Measurements from ENCODE around the gene DNAJB9. TPM values are rescaled to one million over a fixed set of nuclear protein-coding genes. Genes with fewer than 3 reads are reported as not detected.
A peak's percentile ranks its signal among the peaks of the same experiment; 100 is the strongest.

DNAJB9 gene
- total and polyA plus RNA-seq, 10 of the 15 experiments (the other 5 are each of a cell fraction or from before 2014, with no cell fraction given), result 4.5 to 20.9 (median 8.8) TPM

DNA sequence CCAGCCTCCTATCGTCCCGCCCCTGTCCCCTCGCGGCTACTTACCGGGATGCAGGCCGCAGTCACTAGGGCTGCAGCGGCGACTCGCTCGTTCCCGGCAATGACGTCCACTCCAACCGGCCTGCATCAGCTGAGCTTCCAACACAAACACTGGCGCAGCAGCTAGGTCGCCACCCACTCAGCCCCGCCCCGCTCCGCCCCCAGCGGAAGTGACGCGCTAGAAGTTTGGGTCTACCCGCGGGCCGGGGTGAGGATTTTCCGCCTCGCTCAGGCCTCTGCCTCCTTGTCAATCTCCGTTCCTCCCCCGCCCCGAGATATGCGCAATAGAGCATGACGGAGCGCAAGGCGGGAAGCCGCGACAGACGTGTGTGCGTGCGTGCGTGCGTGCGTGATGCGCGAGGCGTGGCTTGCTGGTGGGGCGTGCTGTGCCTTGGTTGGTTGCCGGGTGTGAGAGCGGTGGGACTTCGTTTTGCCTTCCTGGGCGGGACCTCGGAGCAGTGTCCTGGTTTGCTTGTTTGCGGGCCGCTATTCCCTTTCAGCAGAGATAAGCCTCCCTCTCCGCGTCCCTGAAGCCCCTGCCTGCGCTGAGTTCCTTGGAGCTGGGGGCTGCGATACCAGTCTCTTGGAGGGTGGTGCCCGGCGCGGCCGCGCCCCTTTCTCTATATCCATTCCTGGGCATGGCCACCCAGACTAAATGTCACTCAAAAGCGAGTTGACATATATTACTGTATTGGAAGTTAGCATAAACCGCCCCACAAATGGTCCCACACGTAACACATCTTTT, 43.5 kb upstream of the DNAJB9 start, which contains the start of gene PNPLA8 (continued):
- TF ChIP-seq, protein P1, sequence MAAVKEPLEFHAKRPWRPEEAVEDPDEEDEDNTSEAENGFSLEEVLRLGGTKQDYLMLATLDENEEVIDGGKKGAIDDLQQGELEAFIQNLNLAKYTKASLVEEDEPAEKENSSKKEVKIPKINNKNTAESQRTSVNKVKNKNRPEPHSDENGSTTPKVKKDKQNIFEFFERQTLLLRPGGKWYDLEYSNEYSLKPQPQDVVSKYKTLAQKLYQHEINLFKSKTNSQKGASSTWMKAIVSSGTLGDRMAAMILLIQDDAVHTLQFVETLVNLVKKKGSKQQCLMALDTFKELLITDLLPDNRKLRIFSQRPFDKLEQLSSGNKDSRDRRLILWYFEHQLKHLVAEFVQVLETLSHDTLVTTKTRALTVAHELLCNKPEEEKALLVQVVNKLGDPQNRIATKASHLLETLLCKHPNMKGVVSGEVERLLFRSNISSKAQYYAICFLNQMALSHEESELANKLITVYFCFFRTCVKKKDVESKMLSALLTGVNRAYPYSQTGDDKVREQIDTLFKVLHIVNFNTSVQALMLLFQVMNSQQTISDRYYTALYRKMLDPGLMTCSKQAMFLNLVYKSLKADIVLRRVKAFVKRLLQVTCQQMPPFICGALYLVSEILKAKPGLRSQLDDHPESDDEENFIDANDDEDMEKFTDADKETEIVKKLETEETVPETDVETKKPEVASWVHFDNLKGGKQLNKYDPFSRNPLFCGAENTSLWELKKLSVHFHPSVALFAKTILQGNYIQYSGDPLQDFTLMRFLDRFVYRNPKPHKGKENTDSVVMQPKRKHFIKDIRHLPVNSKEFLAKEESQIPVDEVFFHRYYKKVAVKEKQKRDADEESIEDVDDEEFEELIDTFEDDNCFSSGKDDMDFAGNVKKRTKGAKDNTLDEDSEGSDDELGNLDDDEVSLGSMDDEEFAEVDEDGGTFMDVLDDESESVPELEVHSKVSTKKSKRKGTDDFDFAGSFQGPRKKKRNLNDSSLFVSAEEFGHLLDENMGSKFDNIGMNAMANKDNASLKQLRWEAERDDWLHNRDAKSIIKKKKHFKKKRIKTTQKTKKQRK (IDR thresholded peaks at IDR 0.05; ENCODE audit: low read depth, low read length), result no peak
- TF ChIP-seq, protein P2, sequence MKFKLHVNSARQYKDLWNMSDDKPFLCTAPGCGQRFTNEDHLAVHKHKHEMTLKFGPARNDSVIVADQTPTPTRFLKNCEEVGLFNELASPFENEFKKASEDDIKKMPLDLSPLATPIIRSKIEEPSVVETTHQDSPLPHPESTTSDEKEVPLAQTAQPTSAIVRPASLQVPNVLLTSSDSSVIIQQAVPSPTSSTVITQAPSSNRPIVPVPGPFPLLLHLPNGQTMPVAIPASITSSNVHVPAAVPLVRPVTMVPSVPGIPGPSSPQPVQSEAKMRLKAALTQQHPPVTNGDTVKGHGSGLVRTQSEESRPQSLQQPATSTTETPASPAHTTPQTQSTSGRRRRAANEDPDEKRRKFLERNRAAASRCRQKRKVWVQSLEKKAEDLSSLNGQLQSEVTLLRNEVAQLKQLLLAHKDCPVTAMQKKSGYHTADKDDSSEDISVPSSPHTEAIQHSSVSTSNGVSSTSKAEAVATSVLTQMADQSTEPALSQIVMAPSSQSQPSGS (IDR thresholded peaks at IDR 0.05; ENCODE audit: low read length), result no peak
- TF ChIP-seq TAF1 (IDR thresholded peaks at IDR 0.05; ENCODE audit: borderline replicate concordance, low read depth, low read length) (peak; percentile 31; the same call in 1 of the 2 replicates), YY1 (IDR thresholded peaks at IDR 0.05; ENCODE audit: low read depth, low read length) (peak; percentile 57), MTA3 (IDR thresholded peaks at IDR 0.05; ENCODE audit: borderline replicate concordance, low read length) (no peak), TCF3 (IDR thresholded peaks at IDR 0.05; ENCODE audit: borderline replicate concordance, insufficient read depth, low read depth, low read length) (no peak), STAT3 (IDR thresholded peaks at IDR 0.05; ENCODE audit: low read depth, low read length) (no peak), SIX5 (IDR thresholded peaks at IDR 0.05; ENCODE audit: low read depth, low read length, severe bottlenecking) (no peak), ZNF622 (IDR thresholded peaks at IDR 0.05) (no peak), JUND (IDR thresholded peaks at IDR 0.05; ENCODE audit: low read depth, low read length) (no peak), SUPT20H (IDR thresholded peaks at IDR 0.05; ENCODE audit: borderline replicate concordance, control insufficient read depth, low read depth, low read length) (no peak), CBFB (IDR thresholded peaks at IDR 0.05; ENCODE audit: low read depth) (no peak), RB1 (IDR thresholded peaks at IDR 0.05; ENCODE audit: borderline replicate concordance) (peak; percentile 98), SP1 (IDR thresholded peaks at IDR 0.05; ENCODE audit: low read depth, low read length) (peak; percentile 84), JUNB (IDR thresholded peaks at IDR 0.05) (no peak), POLR2AphosphoS5 (IDR thresholded peaks at IDR 0.05; ENCODE audit: low read length) (peak; percentile 86), SMAD5 (IDR thresholded peaks at IDR 0.05; ENCODE audit: low read depth) (peak; percentile 68; the same call in 1 of the 2 replicates), IKZF1 (conservative IDR thresholded peaks at IDR 0.05) (peak; percentile 75; the same call in 1 of the 2 replicates), CREM (IDR thresholded peaks at IDR 0.05; ENCODE audit: low read depth) (peak; percentile 92)
- TF ChIP-seq, protein P3, sequence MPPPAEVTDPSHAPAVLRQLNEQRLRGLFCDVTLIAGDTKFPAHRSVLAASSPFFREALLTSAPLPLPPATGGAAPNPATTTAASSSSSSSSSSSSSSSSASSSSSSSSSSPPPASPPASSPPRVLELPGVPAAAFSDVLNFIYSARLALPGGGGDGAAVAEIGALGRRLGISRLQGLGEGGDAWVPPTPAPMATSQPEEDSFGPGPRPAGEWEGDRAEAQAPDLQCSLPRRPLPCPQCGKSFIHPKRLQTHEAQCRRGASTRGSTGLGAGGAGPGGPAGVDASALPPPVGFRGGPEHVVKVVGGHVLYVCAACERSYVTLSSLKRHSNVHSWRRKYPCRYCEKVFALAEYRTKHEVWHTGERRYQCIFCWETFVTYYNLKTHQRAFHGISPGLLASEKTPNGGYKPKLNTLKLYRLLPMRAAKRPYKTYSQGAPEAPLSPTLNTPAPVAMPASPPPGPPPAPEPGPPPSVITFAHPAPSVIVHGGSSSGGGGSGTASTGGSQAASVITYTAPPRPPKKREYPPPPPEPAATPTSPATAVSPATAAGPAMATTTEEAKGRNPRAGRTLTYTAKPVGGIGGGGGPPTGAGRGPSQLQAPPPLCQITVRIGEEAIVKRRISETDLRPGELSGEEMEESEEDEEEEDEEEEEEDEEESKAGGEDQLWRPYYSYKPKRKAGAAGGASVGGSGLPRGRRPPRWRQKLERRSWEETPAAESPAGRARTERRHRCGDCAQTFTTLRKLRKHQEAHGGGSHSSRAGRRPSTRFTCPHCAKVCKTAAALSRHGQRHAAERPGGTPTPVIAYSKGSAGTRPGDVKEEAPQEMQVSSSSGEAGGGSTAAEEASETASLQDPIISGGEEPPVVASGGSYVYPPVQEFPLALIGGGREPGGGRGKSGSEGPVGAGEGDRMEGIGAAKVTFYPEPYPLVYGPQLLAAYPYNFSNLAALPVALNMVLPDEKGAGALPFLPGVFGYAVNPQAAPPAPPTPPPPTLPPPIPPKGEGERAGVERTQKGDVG (CRISPR knock-in tag; IDR thresholded peaks at IDR 0.05), result no peak
- TF ChIP-seq, protein P4, sequence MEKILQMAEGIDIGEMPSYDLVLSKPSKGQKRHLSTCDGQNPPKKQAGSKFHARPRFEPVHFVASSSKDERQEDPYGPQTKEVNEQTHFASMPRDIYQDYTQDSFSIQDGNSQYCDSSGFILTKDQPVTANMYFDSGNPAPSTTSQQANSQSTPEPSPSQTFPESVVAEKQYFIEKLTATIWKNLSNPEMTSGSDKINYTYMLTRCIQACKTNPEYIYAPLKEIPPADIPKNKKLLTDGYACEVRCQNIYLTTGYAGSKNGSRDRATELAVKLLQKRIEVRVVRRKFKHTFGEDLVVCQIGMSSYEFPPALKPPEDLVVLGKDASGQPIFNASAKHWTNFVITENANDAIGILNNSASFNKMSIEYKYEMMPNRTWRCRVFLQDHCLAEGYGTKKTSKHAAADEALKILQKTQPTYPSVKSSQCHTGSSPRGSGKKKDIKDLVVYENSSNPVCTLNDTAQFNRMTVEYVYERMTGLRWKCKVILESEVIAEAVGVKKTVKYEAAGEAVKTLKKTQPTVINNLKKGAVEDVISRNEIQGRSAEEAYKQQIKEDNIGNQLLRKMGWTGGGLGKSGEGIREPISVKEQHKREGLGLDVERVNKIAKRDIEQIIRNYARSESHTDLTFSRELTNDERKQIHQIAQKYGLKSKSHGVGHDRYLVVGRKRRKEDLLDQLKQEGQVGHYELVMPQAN (conservative IDR thresholded peaks at IDR 0.05), result peak; percentile 94
